Bronchial epithelial cell (primary cell): ENCODE results near the gene SH3RF2. TPM values are rescaled to one million over a fixed set of nuclear protein-coding genes. Genes with fewer than 3 reads are reported as not detected.

Experiments
- DNase-seq: peaks from one replicate; pipeline ENCODE4 v3.0.0-alpha.2; 2010; ENCODE audit warnings: low read depth
- FAIRE-seq: peaks from 2 replicates; lab custom pipeline; 2011; peaks lifted over from hg19 to GRCh38; lab: Jason Lieb, UNC
- H3K27me3 ChIP-seq: 2 replicates; pipeline ENCODE4 v1.5.1; 2011; ENCODE audit warnings: low read length; ENCODE audit not compliant: control insufficient read depth, insufficient read depth
- H3K36me3 ChIP-seq: 2 replicates; pipeline ENCODE4 v1.5.1; 2011; ENCODE audit warnings: low read length; ENCODE audit not compliant: control insufficient read depth, insufficient read depth
- H3K4me3 ChIP-seq: 2 replicates; pipeline ENCODE4 v1.5.1; 2011; ENCODE audit warnings: mild to moderate bottlenecking, low read depth, low read length, control low read depth
- total RNA-seq: library from RNA; depleted of rRNA; stranded (reverse); fragments of >200 nt; gene quantifications from 2 replicates; pipeline ENCODE4 v1.2.1, GENCODE V29; 2014
- TF ChIP-seq, protein P1 (sequence below): IDR thresholded peaks from 2 replicates; pipeline ENCODE4 v1.5.1; 2011; ENCODE audit warnings: mild to moderate bottlenecking, moderate library complexity, low read length, control low read depth, inconsistent platforms; ENCODE audit not compliant: insufficient read depth, severe bottlenecking

SH3RF2 gene
- total RNA-seq, 1 donor from 2014 or later, result 3.7 TPM

DNA sequence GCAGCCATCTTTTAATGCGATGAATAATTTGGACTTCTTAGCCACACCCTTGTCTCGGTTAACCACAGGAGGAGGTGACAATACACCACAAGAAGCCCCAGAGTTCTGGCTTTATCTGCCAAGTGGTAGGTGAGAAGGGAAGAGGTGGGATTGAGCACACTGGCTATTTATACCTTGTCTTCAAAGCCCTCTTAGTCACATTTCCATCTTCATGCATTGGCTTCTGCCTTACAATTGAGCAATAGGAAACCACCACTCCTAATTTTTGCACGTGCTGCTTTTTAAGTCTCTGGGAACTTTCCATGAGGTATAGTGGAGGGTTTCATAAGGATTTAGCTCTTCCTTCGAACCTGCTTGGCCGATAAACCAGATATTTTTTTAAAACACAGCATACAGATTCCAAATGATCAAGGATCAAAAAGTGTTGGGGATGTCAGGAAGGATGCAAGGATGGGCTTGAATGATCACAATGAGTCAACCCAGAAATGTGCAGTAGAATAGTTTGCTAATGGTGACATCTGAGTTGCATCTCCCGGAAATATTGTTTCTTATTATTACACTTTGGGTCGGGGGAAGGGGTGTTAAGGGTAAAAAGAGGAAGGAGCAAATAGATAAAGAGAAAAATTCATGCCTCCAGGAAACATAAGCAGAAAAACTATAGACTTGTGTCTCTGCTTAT is 143.5 kb downstream of the SH3RF2 start:
- Histone ChIP-seq H3K27me3 (no peaks in the 10 kb centered on the region), H3K36me3 (no peaks in the 10 kb centered on the region), H3K4me3 (no peak overlapping the region)
- no peak for FAIRE-seq
- TF ChIP-seq, protein P1, sequence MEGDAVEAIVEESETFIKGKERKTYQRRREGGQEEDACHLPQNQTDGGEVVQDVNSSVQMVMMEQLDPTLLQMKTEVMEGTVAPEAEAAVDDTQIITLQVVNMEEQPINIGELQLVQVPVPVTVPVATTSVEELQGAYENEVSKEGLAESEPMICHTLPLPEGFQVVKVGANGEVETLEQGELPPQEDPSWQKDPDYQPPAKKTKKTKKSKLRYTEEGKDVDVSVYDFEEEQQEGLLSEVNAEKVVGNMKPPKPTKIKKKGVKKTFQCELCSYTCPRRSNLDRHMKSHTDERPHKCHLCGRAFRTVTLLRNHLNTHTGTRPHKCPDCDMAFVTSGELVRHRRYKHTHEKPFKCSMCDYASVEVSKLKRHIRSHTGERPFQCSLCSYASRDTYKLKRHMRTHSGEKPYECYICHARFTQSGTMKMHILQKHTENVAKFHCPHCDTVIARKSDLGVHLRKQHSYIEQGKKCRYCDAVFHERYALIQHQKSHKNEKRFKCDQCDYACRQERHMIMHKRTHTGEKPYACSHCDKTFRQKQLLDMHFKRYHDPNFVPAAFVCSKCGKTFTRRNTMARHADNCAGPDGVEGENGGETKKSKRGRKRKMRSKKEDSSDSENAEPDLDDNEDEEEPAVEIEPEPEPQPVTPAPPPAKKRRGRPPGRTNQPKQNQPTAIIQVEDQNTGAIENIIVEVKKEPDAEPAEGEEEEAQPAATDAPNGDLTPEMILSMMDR, result no peak
- DNase-seq, result peak; percentile 45

DNA sequence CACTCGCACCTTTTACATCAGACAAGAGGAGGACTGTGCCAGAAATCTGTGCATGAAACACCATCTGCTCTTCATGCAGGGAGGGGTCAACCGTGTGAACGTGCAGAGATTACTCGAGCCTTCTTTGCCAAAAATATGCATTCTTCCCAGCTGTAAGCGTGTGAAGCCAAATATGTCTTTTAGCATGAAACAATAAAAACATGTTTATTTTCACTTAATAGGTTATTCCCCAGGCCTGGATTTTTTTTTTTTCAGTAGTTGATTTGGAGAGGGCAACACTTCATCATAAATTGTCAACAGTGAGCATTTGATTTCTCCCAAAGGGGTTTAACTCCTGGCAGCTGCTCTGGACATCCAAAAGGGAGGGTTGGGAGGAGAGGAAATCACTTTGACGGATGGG is 145.2 kb downstream of the SH3RF2 start:
- no peak overlapping the region for H3K4me3 ChIP-seq
- no peaks in the 10 kb centered on the region for H3K27me3 ChIP-seq
- TF ChIP-seq, protein P1, result no peak
- FAIRE-seq, result peak; percentile 62
- no peaks in the 10 kb centered on the region for H3K36me3 ChIP-seq
- DNase-seq, result no peak

DNA sequence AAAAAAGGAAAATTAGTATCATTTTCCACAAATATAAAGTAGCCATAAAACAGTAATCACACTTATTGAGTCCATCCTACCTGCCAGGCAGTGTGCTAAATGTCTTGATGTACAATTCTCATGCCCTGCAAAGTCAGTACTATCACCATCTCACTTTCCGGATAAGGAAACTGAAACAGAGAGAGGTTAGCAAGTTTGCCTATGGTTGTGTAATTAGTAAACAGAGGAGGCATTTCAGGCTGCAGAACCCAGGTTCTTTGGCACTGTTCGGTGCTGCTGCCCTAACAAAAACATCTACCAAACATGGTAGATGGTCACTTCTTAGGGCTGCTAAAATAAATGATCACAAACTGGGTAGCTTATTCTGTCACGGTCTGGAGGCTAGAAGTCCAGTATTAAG is 146.4 kb downstream of the SH3RF2 start:
- no peak for DNase-seq
- FAIRE-seq, result no peak
- Histone ChIP-seq H3K36me3 (no peaks in the 10 kb centered on the region), H3K27me3 (no peaks in the 10 kb centered on the region), H3K4me3 (no peak overlapping the region)
- TF ChIP-seq, protein P1, result no peak

- H3K36me3 ChIP-seq, result no peaks in the 10 kb centered on the region
- DNase-seq (no peak), FAIRE-seq (no peak)
- H3K27me3 ChIP-seq, result no peaks in the 10 kb centered on the region
- TF ChIP-seq, protein P1, result no peak
- H3K4me3 ChIP-seq, result no peak overlapping the region
Observed at GRCh38 chr5:146084376-146084775, 148.0 kb downstream of the SH3RF2 start.

GRCh38 chr5:146088098-146088497 is 151.7 kb downstream of the SH3RF2 start:
- FAIRE-seq, result no peak
- Histone ChIP-seq H3K4me3 (no peak overlapping the region), H3K27me3 (no peaks in the 10 kb centered on the region), H3K36me3 (no peaks in the 10 kb centered on the region)
- no peak for DNase-seq
- TF ChIP-seq, protein P1, result no peak

GRCh38 chr5:146089287-146089686 is 152.9 kb downstream of the SH3RF2 start:
- Histone ChIP-seq H3K36me3 (no peaks in the 10 kb centered on the region), H3K27me3 (no peaks in the 10 kb centered on the region), H3K4me3 (no peak overlapping the region)
- FAIRE-seq (no peak), DNase-seq (no peak)
- TF ChIP-seq, protein P1, result no peak
